Astrocyte (in vitro differentiated cells and primary cell): ENCODE results near the gene PPP2R3C.

ENCODE experiments used
- CTCF ChIP-seq: IDR thresholded peaks from 2 replicates; pipeline ENCODE4 v1.5.1; 2011; ENCODE audit warnings: low read depth, mild to moderate bottlenecking, inconsistent platforms, low read length, moderate library complexity; ENCODE audit not compliant: insufficient read depth
- EZH2 ChIP-seq: IDR thresholded peaks from 2 replicates; pipeline ENCODE4 v1.6.1; 2012; ENCODE audit warnings: mild to moderate bottlenecking, low read length, inconsistent platforms; ENCODE audit not compliant: insufficient read depth

- no peak for TF ChIP-seq CTCF
- no peak for TF ChIP-seq EZH2
Observed at GRCh38 chr14:35068238-35069012, 53.4 kb downstream of the PPP2R3C start.
